CD4-positive, alpha-beta T cell treated with Interferon gamma for 1 hour (primary cell): ENCODE results near the gene SHC3.

Experiments
- DNase-seq: peaks from one replicate; pipeline ENCODE4 v3.0.0-alpha.2; 2020

Gene SHC3

DNA sequence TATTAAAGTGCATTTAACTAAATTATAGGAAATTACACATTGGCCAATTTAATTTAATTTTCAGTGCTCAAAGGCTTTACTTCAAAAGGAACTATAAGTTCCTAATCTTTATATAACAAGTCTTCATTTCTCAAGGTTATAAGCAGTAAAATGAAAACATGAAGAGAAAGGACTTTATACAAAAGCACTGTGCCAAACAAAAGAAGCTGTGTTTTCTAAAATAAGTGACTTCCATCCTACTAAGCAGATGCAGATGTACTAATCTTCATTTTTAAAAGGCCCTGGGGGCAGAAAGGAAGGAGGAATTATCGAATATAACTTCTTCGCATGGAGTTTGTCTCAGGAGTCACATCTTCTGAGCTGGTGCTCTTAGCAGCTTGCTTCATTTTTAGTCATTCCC is 81.4 kb downstream of the SHC3 start:
- no peak for DNase-seq

DNA sequence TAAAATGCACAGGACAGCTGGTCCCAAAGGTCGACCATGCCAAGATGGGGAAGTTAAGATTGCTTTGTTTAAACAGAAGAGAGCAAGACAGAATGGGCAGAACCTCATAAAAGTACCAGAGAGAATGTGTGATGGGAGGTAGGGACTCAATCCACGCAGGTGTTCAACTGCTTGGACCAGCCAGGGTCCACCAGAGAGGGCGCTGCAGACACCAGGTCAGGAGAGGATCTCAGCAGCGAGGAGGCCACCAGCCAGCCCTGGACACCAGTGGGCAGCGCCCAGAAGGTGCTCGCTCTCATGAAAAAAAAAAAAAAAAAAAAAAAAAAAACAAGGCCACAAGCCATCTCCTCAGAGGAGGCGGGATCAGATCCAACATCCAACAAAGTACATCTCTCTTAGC is 81.8 kb downstream of the SHC3 start:
- DNase-seq, result no peak

DNA sequence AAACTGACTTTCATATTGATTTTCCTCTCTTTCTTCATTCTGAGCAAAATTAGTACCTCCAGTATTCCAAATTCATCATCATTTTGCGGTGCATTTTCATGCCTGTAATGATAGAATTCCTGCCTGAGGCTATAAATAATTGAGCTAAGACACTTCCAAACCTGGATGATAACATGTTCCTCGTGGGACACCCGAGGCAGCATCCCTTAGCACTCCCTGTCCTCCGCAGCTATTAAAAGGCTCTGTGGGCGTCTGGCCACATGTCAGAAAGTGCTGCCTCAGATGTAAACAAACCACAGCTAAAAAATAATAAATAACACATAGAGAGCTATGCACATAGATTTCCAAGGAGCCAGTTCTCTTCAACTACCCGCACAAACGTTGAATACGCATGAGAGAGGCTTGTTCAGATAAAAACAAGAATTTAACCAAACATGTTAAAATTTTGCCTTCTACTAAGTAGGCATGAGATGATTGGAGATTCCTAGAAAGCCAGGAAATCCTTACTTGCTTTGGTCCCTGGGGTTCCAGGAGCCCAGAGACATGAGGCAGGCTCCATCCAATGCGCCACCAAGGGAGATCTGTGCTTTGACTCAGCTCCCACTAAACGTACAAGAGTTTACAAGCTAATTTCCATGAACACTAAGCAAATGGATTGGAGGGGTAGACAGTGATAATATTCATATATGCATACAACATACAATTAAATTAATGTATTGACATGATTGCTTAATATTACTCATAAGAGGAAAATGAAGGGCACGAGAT is 82.7 kb downstream of the SHC3 start:
- DNase-seq, result no peak

- no peak for DNase-seq
Observed at GRCh38 chr9:89093201-89093975, 85.2 kb downstream of the SHC3 start.

GRCh38 chr9:89089176-89089575 is 89.4 kb downstream of the SHC3 start:
- DNase-seq, result no peak

DNA sequence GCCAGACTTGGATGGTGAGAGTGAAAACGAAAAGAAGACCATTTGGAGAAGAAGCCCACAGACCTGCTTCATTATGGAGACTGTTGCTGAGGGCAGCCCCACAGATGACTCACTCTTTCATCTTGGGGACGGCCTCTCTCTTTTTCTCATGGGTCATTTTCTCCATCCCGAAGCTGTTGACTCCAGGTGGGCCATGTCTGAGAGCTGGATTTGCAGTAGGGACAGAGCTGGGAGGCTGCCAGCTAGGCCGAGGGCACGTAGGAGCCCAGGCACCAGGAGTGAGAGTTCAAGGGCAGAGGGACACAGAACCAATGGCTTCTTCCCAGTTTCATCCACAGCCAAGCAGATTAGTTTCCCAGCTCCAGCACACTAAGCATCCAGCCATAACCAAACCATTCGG is 95.0 kb downstream of the SHC3 start:
- DNase-seq, result no peak

GRCh38 chr9:89080193-89080592 is 98.4 kb downstream of the SHC3 start:
- DNase-seq, result no peak

- DNase-seq, result no peak
Observed at GRCh38 chr9:89079391-89079790, 99.2 kb downstream of the SHC3 start.

DNA sequence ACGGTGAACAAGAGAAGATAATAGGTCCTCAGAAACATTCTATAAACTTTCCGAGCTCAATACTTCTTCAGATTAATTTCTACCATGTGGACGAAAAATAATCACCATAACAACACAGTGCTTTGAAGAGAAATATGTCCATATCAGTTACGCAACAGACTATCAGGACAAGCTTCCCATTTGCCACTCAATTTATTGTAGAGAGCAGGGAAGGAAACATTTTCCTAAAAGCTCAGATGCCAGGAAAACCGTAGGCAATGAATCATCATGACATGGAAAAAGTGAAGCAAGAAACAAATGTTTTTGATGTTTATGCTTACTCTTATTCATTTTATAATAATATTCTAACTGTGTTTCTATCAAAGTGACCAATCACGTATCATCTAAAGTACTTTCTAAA is 99.8 kb downstream of the SHC3 start:
- no peak for DNase-seq

GRCh38 chr9:89078421-89078820 is 100.2 kb downstream of the SHC3 start:
- no peak for DNase-seq

GRCh38 chr9:89077519-89077918 is 101.1 kb downstream of the SHC3 start:
- no peak for DNase-seq

DNA sequence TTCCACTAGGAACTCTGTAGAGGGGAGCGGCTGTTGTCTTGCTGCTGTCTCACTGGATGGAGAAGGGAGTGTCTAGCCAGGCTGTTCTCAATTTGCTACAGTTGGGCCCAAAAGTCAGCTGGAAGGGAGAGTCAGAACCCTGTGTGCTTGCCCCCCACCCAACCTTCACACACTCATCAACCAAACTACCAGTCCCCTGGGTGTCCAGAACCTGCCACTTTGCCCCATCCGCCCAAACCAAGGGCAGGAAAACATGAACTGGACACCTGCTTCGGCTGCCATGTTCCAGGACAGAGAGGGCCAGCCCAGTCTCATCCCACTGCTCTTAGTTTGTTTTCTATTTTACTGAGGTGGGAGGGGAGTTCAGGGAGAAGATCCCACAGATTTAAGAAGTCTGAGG is 105.2 kb downstream of the SHC3 start:
- no peak for DNase-seq

GRCh38 chr9:89071591-89071990 is 107.0 kb downstream of the SHC3 start:
- DNase-seq, result no peak

- no peak for DNase-seq
Observed at GRCh38 chr9:89066835-89067234, 111.8 kb downstream of the SHC3 start.

DNA sequence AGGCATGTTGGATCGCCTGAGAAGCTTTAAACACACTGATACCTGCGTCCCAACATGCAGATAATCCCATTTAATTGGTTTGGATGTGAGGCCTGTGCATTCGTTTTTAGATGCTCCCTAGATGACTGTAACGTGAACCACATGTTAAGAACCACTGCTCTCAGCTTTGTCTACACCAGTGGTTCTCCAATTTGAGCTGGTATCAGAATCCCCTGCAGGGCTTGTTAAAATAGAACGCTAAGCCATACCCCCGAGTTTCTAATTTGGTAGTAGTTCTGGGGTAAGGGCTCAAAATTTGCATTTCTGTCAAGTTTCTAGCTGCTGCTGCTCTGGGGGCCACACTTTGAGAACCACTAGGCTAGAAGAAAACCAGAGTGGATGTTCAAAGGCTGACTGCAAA is 112.7 kb downstream of the SHC3 start:
- no peak for DNase-seq

DNA sequence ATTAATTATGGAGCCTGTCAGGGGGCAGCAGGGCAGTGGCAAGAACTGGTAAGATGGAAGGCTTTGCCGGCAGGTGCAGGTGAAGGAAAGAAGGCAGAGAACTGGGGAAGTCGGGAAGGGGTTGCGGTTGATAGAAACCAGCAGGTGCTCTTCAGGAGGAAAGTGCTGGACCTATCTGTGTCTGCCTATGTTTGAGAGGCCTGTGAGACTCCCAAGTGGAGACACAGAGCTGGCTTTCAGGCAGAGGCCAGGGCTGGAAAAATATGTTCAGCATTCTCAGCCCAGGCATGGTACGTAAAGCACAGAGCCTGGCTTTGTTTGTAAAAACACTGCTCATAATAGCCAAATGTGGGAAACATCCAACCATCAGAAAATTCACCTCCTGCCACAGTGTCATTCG is 117.8 kb downstream of the SHC3 start:
- DNase-seq, result no peak

GRCh38 chr9:89059925-89060506 is 118.6 kb downstream of the SHC3 start:
- no peak for DNase-seq

DNA sequence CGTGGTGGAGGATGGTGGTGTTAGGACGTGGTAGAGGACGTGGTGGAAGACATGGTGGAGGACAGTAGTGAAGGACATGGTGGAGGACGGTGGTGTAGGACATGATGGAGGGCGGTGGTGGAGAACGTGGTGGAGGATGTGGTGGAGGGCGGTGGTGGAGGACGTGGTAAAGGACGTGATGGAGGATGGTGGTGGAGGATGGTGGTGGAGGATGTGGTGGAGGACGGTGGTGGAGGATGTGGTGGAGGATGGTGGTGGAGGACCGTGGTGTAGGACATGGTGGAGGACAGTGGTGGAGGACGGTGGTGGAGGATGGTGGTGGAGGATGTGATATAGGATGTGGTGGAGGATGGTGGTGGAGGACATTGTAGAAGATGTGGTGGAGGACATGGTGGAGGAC is 119.7 kb downstream of the SHC3 start:
- no peak for DNase-seq

GRCh38 chr9:89054865-89055495 is 123.6 kb downstream of the SHC3 start:
- DNase-seq, result no peak

GRCh38 chr9:89053301-89053700 is 125.3 kb downstream of the SHC3 start:
- no peak for DNase-seq

GRCh38 chr9:89052470-89053097 is 126.0 kb downstream of the SHC3 start:
- DNase-seq, result no peak

DNA sequence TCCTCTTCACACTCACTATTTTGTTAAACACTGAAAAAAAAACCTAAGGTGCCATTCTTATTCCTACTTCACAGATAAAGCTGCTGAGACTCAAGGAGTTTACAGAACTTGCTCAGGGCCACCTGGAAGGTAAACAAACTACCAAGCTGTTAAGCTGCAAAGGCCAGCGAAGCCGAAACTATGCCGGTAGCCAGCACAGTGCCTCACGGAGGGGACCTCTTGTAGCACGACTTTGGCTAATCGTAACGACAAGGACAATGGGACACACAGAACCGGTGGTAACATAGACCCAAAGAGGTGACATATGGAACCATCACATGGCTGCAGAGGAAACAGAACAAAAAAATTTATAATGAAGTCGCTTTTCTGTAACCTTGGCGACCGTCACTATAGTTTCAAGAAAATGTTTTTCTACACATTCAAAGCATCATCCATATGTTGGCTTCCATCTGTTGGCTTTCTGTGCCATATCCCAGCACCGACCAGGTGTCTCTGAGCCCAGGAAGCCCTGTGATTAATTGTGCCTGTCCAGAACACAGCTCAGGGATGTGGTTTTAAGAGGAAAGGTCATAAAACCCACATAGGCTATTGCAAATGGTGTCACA is 127.1 kb downstream of the SHC3 start:
- no peak for DNase-seq

DNA sequence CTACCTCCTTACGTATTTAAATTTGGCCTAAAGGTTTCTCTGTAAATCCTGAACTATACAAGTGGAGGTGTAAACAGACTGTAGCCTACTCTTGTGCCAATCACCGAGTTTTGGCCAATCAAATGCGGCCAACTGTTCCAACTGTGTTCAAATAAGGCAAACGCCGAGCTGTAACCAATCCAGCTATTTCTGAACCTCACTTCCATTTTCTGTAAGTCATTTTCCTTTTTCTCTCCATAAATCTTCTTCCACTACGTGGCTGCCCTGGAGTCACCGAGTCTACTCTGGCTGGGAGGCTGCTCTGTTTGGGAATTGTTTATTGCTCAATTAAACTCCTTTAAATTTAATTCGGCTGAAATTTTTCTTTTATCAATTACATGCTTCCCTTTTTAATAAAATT is 129.0 kb downstream of the SHC3 start:
- no peak for DNase-seq
